RCC 7860 (cell line): ENCODE data around the gene SERPINA6.
"Not testable (repeated sequence)": the region's sequence is repeated elsewhere in the genome, so short reads cannot be mapped to it uniquely, and the experiment has no call there.

ENCODE experiments used
- DNase-seq: peaks from one replicate; pipeline ENCODE4 v3.0.0-alpha.2; 2015; ENCODE audit warnings: low spot score
- FAIRE-seq: peaks from 2 replicates; lab custom pipeline; 2012; peaks lifted over from hg19 to GRCh38; lab: Jason Lieb, UNC

SERPINA6 gene

DNA sequence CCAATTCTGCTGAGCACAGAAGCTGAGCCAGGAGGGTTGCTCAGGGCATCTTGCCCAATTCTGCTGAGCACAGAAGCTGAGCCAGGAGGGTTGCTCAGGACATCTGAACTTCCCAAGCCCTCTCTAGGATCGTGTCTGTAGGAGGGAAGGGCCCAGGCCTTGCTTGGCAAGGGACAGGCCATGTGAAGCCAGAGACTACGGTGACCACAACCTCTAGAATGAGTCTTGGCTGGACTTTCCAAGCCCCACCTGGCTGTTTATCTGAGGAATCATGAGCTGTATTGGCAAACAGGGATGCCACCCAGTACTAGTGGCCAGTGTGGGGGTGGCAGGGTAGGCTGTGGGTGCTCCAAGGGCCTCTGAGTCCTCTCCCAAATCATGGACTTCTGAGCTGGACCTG is 7.7 kb upstream of the SERPINA6 start:
- DNase-seq (no peak), FAIRE-seq (no peak)

DNA sequence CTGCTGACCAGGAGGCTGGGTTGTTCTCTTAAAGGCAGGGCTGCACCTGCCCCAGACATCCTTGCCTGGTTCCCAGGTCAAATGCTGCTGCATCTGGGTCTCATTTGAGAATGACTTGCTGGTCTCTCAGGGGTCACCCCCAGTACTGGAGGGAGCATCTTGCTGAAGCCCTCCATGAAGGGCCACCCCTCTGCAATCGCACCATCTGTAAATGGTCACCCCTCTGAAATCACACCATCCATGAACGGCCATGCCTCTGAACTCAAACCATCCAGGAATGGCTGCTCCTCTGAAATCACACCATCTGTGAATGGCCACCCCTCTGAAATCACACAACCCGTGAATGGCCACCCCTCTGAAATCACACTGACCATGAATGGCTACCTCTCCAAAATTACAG is 7.3 kb upstream of the SERPINA6 start:
- no peak for DNase-seq
- FAIRE-seq, result no peak

DNA sequence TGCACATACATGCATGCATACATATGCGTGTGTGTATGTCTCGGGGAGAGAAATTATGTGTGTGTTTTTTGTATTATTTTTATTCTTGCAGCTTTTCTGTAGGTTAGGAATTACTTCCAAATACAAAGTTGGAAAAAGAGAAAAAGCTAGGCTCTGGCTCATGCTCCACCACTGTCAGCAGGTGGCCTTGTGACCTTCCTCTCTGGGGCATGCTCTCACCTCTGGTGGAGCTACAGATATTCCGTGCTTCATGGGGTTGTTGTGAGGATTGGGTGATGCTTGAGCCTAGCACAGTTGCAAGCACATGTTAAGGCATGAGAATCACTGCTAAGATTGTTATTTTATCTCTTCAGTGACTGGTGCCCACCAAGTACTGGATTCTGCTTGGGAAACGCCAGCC is 6.7 kb upstream of the SERPINA6 start:
- FAIRE-seq (no peak), DNase-seq (no peak)

DNA sequence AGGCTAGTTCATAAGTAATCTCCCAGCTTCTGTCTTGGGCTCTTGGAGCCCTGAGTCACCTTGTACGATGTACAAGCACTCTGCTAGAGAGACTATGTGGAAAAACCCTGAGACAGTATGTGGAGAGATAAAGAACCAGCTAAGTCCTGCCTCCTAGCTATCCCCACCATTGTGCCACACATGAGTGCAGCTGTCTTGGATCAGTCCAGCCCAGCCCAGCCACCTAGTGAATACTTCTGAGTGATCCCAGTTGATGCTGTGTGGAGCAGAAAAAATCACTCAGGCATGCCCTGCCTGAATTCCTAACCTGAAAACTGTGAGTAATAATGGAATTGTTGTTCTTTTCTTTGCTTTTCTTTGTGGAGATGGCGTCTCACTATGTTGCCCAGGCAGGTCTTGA is 5.1 kb upstream of the SERPINA6 start:
- FAIRE-seq, result peak; percentile 85
- DNase-seq, result peak; percentile 83

DNA sequence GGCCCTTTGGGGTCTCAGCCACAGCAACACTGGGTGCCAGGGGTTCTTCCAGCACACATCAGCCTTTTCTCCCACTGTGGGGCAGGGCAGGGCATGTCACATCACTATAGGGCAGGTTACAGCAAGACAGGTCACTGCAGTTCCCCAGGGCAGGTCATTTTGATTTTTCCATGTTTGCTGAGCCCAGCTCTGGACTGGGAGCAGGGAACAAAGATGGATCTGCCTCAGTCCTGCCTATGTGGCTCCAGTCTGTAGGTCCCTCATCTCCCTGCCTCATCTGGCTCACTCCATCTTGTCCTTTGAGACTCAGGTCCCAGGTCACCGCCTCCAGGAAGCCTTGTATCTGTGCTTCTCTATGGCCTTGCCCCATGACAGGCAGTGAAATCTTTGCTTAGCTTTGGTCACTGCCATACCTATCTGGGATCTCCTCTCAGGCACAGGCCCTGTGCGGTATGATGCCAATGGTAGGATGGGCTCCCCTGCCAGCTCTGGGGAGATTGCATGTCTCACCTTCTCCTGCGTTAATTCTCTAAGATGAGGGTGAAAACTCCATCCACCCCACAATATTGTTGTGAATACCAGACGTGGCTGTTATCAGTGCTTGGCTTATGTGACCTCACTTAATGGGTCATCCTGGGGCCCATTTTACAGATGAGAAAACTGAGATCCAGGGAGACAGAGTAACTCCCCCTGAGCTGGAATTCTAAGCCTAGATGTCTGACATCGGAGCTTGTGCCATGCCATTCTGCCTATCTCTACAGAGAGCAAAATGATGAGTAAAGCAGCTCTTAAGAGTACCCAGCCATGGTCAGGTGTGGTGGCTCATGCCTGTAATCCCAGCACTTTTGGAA is 1.5 kb downstream of the SERPINA6 start:
- no peak for FAIRE-seq
- DNase-seq, result no peak

DNA sequence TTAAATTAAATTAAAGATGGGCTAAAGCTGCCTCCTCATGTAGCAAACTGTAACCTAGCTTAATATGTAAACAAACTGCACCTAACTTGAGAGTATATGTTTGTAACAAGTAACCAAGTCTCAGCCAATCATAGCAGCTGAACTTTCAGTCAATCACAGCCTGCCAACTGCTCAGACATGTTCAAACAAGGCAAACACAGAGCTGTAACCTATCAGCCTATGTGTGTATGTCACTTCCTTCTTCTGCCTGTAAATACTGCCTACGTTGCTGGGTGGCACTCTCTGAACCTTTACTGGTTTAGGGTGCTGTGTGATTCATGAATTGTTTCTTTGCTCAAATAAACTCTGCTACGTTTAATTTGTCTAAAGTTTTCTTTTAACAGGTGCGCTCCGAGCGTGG is 2.9 kb downstream of the SERPINA6 start:
- FAIRE-seq (no peak), DNase-seq (no peak)

DNA sequence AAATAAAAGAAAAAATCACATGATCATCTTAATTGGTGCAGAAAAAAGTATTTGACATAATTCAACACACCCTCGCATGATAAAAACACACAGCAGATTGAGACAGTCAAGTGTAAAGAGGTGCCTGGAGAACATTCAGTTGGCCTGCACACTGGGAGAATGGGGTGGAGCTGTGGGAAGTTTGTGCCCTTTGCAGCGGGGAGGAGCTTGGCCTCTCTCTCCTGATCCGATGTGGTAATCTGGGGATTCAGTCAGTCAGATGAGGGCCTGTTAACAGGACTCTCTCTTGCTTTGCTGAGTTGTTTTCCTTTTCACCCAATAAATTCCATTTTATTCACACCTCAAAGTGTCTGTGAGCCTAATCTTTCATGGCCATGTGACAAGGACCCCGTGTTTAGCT is 5.9 kb downstream of the SERPINA6 start:
- DNase-seq (no peak), FAIRE-seq (no peak)

DNA sequence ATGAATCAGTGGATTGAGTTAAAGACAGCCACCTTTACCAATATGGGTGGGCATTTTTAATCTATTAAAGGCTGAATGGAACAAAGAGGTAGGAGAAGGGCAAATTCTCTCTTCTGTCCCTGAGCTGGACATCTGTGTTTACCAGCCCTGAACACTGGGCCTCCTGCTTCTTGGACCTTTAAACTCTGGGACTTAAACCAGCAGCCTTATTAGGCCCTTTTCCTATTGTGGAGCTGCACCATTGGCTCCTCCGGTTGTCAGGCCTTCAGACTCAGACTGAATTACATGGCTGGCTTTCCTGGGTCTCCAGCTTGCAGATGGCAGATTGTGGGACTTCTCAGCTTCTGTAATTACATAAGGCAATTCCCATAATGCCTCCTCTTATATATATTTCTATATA is 6.4 kb downstream of the SERPINA6 start:
- no peak for DNase-seq
- no peak for FAIRE-seq

DNA sequence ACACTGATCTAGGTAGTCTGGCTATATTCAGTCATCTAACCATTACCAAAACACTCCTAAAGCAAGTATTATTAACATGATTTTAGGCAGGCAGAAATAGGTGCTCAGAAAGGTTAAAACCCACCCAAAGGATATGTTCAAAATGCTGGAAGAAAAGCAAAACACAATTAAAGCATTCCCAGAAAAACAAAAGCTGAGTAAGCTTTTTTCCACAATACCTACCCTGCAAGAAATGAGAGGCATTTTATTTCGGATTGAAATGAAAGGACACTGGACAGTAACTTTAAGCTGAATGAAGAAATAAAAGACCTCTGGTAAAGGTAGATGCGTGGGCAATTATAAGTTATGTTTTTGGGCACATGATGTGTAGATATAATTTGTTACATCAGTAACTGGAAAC is 8.2 kb downstream of the SERPINA6 start:
- FAIRE-seq, result no peak
- no peak for DNase-seq

DNA sequence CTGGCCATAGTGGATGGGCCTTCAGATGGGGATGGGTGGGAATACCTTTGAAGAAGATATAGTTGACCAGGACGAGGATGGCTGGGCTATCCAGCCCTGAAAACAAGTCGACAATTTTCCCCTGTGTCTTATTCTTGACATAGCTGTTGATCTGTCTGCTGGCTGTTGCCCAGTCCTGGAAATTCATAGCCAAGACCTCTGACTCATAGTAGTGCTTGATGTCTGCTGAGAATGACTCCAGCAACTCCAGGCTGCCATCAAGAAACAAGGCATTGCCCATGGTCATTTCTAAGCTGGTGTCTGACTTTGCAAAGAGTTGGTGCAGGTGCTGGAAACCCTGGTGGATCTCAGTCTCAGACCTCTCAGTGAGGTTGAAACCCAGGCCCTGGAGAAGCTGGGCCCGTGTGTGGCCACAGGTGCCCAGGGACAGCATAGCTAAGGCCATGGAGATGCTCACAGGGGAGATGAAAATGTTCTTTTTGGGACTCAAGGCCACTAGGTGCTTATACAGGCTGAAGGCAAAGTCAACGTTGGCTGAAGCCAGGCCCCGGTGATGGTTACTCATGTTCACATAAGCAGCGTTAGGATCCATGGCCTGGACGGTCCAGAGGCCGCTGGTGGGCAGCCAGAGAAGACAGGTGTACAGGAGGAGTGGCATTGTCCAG is 9.0 kb downstream of the SERPINA6 start:
- FAIRE-seq, result no peak
- DNase-seq, result no peak

DNA sequence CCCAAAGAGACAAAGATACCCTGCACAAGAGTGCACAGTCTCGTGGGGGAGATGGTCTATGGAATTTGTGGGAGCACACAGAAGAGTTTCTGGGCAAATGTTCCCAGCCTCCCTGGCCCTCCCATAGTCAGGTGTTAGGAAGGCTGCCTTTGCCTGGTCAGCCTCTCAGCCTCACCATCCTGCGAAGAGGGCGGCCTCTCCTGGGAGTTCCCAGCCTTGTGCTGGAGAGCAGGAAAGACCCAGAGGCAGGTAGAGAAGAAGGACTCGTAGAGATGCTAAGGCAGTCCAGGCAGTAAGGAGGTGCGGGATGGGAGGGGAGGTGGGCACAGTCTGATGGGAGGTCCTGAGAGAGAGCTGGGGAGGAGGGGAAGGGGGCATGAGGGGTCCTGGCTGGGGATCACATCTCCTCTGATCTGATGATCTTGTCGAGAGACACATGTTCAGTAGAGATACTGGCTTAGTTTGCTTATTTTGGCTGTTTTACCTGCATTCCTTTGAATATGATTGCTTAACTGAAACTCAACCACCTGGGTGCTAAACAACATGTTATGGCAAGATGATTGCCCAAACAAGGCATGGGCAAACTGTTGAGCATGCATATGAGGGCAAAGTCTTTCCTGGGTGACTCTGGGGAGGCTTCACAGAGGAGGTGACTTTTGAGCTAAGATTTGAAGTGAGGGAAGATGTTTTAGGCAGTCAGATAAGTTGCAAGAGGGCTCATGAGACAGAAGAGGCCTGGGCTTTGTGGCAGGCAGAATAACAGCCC is 10.5 kb downstream of the SERPINA6 start:
- FAIRE-seq, result no peak
- DNase-seq, result no peak

DNA sequence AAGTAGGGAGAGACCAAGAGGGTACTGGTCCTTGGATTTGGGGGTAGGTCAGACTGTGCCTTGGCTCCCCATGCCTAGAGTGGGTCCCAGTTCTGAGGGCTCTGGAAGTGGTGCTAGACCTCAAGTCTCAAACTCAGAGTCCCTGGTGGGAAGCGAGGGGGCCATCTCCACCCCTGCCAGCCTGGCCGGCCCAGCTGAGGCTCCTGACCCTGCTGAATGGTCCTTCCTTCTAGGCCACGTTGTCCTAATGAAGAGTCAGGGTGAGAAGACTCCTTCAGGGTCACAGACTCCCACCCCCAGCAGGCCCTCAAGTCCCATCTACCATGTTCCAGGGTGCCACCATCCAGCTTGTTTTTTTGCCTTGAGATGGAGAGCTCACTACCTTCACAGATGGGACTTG is 12.9 kb downstream of the SERPINA6 start:
- FAIRE-seq (no peak), DNase-seq (no peak)

DNA sequence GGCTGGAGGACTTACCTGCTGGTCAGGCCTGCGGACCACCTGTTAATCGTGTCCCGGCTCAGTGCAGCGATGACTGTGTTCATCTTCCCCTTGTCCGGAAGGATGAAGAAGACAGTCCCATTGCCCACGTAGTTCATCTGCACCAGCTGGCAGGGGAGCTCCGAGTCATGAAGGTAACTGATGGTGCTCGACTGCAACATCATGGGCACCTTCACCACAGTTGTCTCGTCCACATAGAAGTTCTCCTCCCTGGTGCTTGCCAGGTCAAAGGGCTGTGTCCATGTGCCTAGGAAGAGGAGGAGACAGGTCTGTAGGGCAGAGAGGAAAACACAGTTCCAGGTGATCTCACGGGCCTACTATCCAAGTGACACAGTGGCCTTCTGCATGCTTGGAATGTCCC is 13.4 kb downstream of the SERPINA6 start:
- FAIRE-seq, result no peak
- DNase-seq, result no peak

DNA sequence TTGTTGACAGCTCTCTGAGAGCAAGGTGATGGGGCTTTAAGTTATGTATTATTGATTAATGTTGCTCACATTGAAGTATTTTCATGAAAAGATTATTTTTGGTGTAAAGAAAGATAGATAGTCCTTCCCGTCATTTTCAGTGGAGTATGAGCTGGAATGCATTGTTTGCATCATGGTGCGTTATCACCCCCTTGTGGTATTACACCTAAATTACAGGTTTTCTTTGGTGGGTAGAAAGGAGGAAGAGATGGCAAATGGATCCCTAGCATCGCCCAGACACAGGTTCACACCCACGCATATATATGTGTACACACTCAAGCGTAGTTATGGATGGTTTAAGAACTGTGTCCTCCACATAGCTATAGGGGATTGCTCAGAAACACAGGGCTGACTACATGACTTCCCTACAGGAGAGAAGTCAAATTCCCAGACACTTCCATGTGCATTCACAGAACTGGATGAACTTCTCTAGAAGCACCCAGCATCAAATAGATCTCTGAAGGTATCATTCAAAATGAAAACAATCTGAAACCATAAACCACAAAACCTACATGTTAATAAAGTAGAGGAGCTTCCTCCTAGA is 15.6 kb downstream of the SERPINA6 start:
- DNase-seq (peak; percentile 4), FAIRE-seq (no peak)

DNA sequence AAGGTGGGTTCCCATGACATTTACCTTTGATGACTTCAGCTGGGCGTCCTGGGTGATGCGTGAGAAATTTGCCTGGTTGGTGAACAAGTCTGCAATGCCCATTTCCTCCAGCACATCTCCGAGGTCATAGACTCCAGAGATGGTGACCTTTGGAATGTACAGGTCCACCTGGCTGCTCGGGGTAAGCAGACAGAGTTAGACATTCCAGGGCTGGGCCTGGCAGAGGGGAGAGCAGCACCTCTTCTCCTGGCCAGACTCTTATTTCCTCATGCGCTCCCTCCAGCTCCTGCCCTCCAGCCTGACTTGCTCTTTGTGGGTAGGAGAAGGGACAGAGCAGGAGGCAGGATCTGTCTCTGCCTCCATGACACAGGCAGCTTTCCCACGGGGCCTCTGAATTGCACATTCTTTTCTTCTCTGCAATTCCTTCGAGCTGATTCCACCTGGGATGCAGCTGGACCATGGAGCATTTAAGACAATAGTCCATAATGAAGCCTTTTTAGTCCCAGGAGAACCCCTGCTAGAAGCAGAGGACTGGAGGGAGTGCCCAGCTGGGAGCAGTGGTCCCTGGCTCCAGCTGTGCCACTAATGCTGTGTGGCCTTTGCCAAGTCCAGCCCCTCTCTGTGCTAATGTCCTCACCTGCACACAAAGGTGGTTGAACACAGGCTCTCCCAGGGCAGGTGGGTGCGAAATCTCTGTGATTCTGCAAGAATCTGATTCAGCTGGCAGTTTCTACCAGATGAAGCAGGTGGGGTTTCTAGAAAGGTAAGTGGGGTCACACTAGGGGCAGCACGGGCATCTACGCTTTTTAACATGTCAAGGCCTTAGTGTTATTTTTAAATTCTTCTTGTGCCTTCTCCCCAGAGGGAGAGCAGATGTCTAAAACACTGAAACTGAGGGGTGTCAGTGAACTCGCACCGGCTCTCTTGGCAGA is 16.8 kb downstream of the SERPINA6 start:
- no peak for DNase-seq
- FAIRE-seq, result no peak

DNA sequence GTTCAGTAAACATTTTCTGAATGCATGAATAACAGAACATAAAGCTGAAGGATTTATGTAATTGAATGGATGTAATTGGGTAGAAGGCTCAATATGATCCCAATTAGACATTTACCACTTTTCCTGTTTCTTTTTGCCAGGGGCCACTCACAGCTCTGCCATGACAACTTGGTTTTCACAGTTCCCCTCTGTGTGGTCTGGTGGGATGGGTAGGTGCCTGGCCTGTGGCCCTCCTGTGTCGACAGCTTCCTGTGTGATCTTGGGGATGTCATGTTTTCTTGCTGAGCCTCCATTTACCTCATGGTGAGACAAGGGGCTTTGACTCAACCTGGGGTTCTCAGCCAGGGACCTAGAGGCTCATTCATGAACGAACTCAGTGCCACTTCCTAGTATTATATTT is 17.5 kb downstream of the SERPINA6 start:
- no peak for FAIRE-seq
- no peak for DNase-seq

DNA sequence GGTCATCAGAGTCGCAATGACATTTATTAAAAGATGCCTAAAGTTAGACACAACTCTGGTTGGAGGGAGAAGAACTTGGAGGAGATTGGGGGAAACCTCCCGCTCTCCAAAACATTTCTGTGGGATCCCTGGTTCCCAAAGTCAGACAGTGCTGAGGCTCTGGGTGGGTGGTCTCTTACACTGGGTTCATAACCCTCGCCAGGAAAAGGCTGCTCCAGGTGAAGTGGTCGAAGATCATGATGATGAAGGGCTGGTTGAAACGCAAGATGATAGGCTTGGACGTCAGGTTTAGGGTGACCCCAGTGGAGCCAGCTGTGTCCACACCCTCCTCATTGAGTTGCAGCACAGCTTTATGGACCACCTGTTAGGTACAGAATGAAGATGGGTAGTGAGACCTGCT is 18.9 kb downstream of the SERPINA6 start:
- DNase-seq (no peak), FAIRE-seq (no peak)

DNA sequence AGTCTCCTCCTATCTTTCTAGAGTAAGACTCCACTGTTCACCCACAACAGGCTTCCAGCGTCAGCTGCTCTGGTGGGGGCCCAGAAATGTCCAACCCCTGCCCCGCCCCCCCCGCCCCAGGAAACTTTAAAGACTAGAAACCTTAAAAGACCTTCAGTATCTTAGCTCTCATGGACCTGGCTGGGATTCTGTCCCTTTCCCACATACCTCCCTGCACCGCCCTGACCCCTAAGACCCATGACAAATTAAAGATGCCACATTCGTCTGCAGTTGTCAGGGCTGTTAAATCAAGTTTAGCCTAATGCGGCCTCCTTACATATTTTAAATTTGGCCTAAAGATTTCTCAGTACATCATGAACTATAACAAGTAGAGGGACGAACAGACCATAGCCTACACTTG is 20.0 kb downstream of the SERPINA6 start:
- FAIRE-seq (no peak), DNase-seq (no peak)

DNA sequence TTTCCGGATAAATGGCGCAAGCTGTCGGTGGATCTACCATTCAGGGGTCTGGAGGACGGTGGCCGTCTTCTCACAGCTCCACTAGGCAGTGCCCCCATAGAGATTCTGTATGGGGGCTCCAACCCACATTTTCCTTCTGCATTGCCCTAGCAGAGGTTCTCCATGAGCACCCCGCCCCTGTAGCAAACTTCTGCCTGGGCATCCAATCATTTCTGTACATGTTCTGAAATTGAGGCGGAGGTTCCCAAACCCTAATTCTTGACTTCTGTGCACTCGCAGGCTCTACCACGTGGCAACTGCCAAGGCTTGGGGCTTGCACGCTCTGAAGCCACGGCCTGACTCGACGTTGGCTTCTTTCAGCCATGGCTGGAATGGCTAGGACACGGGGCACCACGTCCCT is 25.0 kb downstream of the SERPINA6 start:
- FAIRE-seq (no peak), DNase-seq (no peak)

DNA sequence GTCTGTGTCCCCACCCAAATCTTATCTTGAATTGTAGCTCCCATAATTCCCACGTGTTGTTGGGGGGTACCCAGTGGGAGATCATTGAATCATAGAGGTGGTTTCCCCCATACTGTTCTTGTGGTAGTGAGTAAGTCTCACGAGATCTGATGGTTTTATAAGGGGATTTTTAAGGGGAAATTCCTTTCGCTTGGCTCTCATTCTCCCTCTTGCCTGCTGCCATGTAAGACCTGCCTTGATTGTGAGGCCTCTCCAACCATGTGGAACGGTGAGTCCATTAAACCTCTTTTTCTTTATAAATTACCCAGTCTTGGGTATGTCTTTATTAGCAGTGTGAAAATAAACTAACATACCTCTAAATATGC is 27.0 kb downstream of the SERPINA6 start:
- FAIRE-seq, DNase-seq: not testable (repeated sequence)
